KMS-11 (cell line): ENCODE results near the gene KRTAP10-3.

ENCODE experiments used
- H2AFZ ChIP-seq: fragments of 200-600 bp; sonication (generic); 2 replicates; pipeline ENCODE4 v1.6.1; 2016; ENCODE audit warnings: antibody characterized with exemption, mixed run types, low read depth
- H3K27ac ChIP-seq: fragments of 200-600 bp; sonication (generic); 2 replicates; pipeline ENCODE4 v1.6.1; 2016; ENCODE audit warnings: mild to moderate bottlenecking, mixed run types
- H3K27me3 ChIP-seq: fragments of 200-600 bp; sonication (generic); 2 replicates; pipeline ENCODE4 v1.6.1; 2017; ENCODE audit warnings: mild to moderate bottlenecking, low read depth, mixed run types, moderate library complexity; ENCODE audit not compliant: insufficient read depth
- H3K36me3 ChIP-seq: fragments of 200-600 bp; sonication (generic); 2 replicates; pipeline ENCODE4 v1.6.1; 2017; ENCODE audit warnings: mild to moderate bottlenecking, mixed run types; ENCODE audit not compliant: insufficient read depth
- H3K4me1 ChIP-seq: fragments of 200-600 bp; sonication (generic); 2 replicates; pipeline ENCODE4 v1.6.1; 2016; ENCODE audit warnings: mild to moderate bottlenecking, low read depth, mixed run types; ENCODE audit not compliant: poor library complexity, severe bottlenecking
- H3K4me2 ChIP-seq: fragments of 200-600 bp; sonication (generic); 2 replicates; pipeline ENCODE4 v1.7.0; 2016; ENCODE audit warnings: mild to moderate bottlenecking, mixed run types
- H3K4me3 ChIP-seq: fragments of 200-600 bp; sonication (generic); IDR thresholded peaks from 2 replicates; pipeline ENCODE4 v1.6.1; 2017; ENCODE audit warnings: low read depth, low read length, mixed read lengths; ENCODE audit not compliant: insufficient read depth
- H3K79me2 ChIP-seq: fragments of 200-600 bp; sonication (generic); 2 replicates; pipeline ENCODE4 v1.6.1; 2016; ENCODE audit warnings: low read depth, mixed run types; ENCODE audit not compliant: insufficient read depth
- H3K9ac ChIP-seq: fragments of 200-600 bp; sonication (generic); 2 replicates; pipeline ENCODE4 v1.6.1; 2016; ENCODE audit warnings: mild to moderate bottlenecking, mixed run types
- H4K20me1 ChIP-seq: fragments of 200-600 bp; sonication (generic); 2 replicates; pipeline ENCODE4 v1.6.1; 2016; ENCODE audit warnings: mild to moderate bottlenecking, mixed run types; ENCODE audit not compliant: insufficient read depth
- TF ChIP-seq, protein P1 (sequence below): fragments of 200-600 bp; sonication (generic); conservative IDR thresholded peaks from 2 replicates; pipeline ENCODE4 v1.6.1; 2017; ENCODE audit warnings: low read depth, mild to moderate bottlenecking, antibody characterized with exemption, low read length, moderate library complexity, mixed read lengths

KRTAP10-3 gene

GRCh38 chr21:44598061-44598460, 39.5 kb upstream of the KRTAP10-3 start:
- Histone ChIP-seq H3K4me1 (no peaks in the 10 kb centered on the region), H3K9ac (no peak overlapping the region), H3K4me2 (no peak overlapping the region), H3K79me2 (no peaks in the 10 kb centered on the region), H4K20me1 (no peaks in the 10 kb centered on the region), H3K36me3 (no peaks in the 10 kb centered on the region), H3K27me3 (peaks cover 64% of the 10 kb centered on the region; the same call in 1 of the 2 replicates), H3K4me3 (no peak overlapping the region), H3K27ac (no peak overlapping the region), H2AFZ (no peak overlapping the region)
- TF ChIP-seq, protein P1, sequence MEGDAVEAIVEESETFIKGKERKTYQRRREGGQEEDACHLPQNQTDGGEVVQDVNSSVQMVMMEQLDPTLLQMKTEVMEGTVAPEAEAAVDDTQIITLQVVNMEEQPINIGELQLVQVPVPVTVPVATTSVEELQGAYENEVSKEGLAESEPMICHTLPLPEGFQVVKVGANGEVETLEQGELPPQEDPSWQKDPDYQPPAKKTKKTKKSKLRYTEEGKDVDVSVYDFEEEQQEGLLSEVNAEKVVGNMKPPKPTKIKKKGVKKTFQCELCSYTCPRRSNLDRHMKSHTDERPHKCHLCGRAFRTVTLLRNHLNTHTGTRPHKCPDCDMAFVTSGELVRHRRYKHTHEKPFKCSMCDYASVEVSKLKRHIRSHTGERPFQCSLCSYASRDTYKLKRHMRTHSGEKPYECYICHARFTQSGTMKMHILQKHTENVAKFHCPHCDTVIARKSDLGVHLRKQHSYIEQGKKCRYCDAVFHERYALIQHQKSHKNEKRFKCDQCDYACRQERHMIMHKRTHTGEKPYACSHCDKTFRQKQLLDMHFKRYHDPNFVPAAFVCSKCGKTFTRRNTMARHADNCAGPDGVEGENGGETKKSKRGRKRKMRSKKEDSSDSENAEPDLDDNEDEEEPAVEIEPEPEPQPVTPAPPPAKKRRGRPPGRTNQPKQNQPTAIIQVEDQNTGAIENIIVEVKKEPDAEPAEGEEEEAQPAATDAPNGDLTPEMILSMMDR = no peak

DNA sequence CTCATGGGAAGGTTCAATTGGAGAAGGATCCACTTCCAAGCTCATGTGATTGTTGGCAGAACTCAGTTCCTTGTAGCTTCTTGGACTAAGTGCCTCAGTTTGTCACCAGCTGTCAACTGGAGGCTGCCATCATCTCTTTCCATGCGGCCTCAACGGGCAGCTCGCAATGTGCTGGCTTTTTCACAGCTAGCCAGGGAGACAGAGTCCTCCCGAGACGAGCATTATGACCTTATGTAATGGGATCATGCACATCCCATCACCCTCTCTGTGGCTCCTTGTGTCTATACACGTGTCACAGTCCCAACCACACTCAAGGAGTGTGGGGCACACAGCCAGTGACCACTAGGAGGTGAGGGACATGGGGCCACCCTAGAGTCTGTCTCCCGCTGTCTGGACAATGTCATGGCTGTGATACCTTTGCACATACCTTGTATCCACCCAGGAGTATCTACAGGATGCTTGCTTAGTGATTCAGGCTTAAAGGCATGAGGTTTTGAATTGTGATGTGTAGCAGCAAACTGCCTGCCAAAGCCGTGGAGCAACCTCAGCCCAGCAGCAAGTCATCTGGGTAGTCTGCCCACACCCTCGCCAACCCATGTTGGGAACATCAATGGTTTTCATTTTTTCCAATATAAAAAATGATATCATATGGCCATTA, 37.6 kb upstream of the KRTAP10-3 start:
- H3K36me3 ChIP-seq = no peaks in the 10 kb centered on the region
- H4K20me1 ChIP-seq = no peaks in the 10 kb centered on the region
- H3K27me3 ChIP-seq = peaks cover 70% of the 10 kb centered on the region; the same call in 1 of the 2 replicates

GRCh38 chr21:44595524-44595923, 36.9 kb upstream of the KRTAP10-3 start:
- TF ChIP-seq, protein P1 = no peak
- Histone ChIP-seq H3K9ac (no peak overlapping the region), H2AFZ (no peak overlapping the region), H3K4me2 (no peak overlapping the region), H3K4me3 (no peak overlapping the region), H3K27me3 (peaks cover 70% of the 10 kb centered on the region; the same call in 1 of the 2 replicates), H4K20me1 (no peaks in the 10 kb centered on the region), H3K36me3 (no peaks in the 10 kb centered on the region), H3K4me1 (no peaks in the 10 kb centered on the region), H3K79me2 (no peaks in the 10 kb centered on the region), H3K27ac (no peak overlapping the region)

More for the DNA sequence above, 37.6 kb upstream of the KRTAP10-3 start:
- Histone ChIP-seq H3K79me2 (no peaks in the 10 kb centered on the region), H3K27ac (no peak overlapping the region), H3K4me2 (no peak overlapping the region), H3K4me3 (no peak overlapping the region), H2AFZ (no peak overlapping the region), H3K4me1 (no peaks in the 10 kb centered on the region), H3K9ac (no peak overlapping the region)
- TF ChIP-seq, protein P1 = no peak

- H3K4me3 ChIP-seq = no peak overlapping the region
- H2AFZ ChIP-seq = no peak overlapping the region
- H3K36me3 ChIP-seq = no peaks in the 10 kb centered on the region
- H3K27me3 ChIP-seq = peaks cover 63% of the 10 kb centered on the region; the same call in 1 of the 2 replicates
- no peak overlapping the region for H3K4me2 ChIP-seq
- H3K4me1 ChIP-seq = no peaks in the 10 kb centered on the region
- no peaks in the 10 kb centered on the region for H3K79me2 ChIP-seq
- H3K27ac ChIP-seq = no peak overlapping the region
- TF ChIP-seq, protein P1 = no peak
- H3K9ac ChIP-seq = no peak overlapping the region
- H4K20me1 ChIP-seq = no peaks in the 10 kb centered on the region
Measured at GRCh38 chr21:44594406-44594916, 35.9 kb upstream of the KRTAP10-3 start.
